Measurements from ENCODE around the gene ZFYVE28.

ZFYVE28 gene

GRCh38 chr4:2322227-2322626 is 96.2 kb downstream of the ZFYVE28 start:
- no peak for TF ChIP-seq CTCF (IDR thresholded peaks at IDR 0.05)

- TF ChIP-seq CTCF (IDR thresholded peaks at IDR 0.05): no peak
Measured at GRCh38 chr4:2321279-2322196, 96.9 kb downstream of the ZFYVE28 start.

GRCh38 chr4:2320746-2321145 is 97.7 kb downstream of the ZFYVE28 start:
- TF ChIP-seq CTCF (IDR thresholded peaks at IDR 0.05): no peak

GRCh38 chr4:2320152-2320551 is 98.3 kb downstream of the ZFYVE28 start:
- TF ChIP-seq CTCF (IDR thresholded peaks at IDR 0.05): no peak

- no peak for TF ChIP-seq CTCF (IDR thresholded peaks at IDR 0.05)
Measured at GRCh38 chr4:2318885-2319284, 99.6 kb downstream of the ZFYVE28 start.

GRCh38 chr4:2318476-2318875 is 100.0 kb downstream of the ZFYVE28 start:
- no peak for TF ChIP-seq CTCF (IDR thresholded peaks at IDR 0.05)

- no peak for TF ChIP-seq CTCF (IDR thresholded peaks at IDR 0.05)
Measured at GRCh38 chr4:2313366-2313765, 105.1 kb downstream of the ZFYVE28 start.

Measured in LNCAP (cell line).